Lower lobe of right lung (tissue), 2 donors: Measurements from ENCODE around the gene GLYR1. TPM values are rescaled to one million over a fixed set of nuclear protein-coding genes. Genes with fewer than 3 reads are reported as not detected.
"Not testable (repeated sequence)": the region's sequence is repeated elsewhere in the genome, so short reads cannot be mapped to it uniquely, and the experiment has no call there.

ENCODE experiments used
- ATAC-seq, 2 donors: fragments of 200-7000 bp; cut with Tn5 transposase; one replicate each; pipeline ENCODE4 v1.9.1; 2020 to 2022; ENCODE audit warnings: mild to moderate bottlenecking in 2 of 2, moderate library complexity in 2 of 2
- DNase-seq: peaks from one replicate; pipeline ENCODE4 v3.0.0-alpha.2; 2020
- H3K27ac ChIP-seq: fragments of 200-600 bp; one replicate; pipeline ENCODE4 v1.8.0; 2022
- H3K27me3 ChIP-seq: fragments of 200-600 bp; one replicate; pipeline ENCODE4 v1.8.0; 2022; ENCODE audit warnings: low read depth
- H3K36me3 ChIP-seq: fragments of 200-600 bp; one replicate; pipeline ENCODE4 v1.8.0; 2022; ENCODE audit warnings: mild to moderate bottlenecking
- H3K4me1 ChIP-seq: fragments of 200-600 bp; one replicate; pipeline ENCODE4 v1.8.0; 2022
- H3K4me3 ChIP-seq: fragments of 200-600 bp; one replicate; pipeline ENCODE4 v1.8.0; 2022; ENCODE audit warnings: mild to moderate bottlenecking
- H3K9me3 ChIP-seq: fragments of 200-600 bp; one replicate; pipeline ENCODE4 v1.8.0; 2022
- CTCF ChIP-seq: fragments of 200-600 bp; IDR thresholded peaks from one replicate; pipeline ENCODE4 v1.8.0; 2022; ENCODE audit warnings: antibody characterized with exemption, mild to moderate bottlenecking
- intact Hi-C: fragments of 100-400 bp; cut with DNase I; formaldehyde crosslinking; loops from one replicate; pipeline ENCODE4 v1.11.0; 2022
- total RNA-seq: library from RNA; stranded (reverse); fragmentation: NEBNext Ultra II Directional; extraction: Animal tissue kit (Norgen Biotek cat#: 25700); gene quantifications from one replicate; pipeline ENCODE4 v1.2.1, GENCODE V29; 2021
- donor health status: DM: no; HTN: yes; CAD: no; lungs with severe emphysema.

The GLYR1 gene
- total RNA-seq, 1 donor from 2014 or later, result 89.3 TPM

DNA sequence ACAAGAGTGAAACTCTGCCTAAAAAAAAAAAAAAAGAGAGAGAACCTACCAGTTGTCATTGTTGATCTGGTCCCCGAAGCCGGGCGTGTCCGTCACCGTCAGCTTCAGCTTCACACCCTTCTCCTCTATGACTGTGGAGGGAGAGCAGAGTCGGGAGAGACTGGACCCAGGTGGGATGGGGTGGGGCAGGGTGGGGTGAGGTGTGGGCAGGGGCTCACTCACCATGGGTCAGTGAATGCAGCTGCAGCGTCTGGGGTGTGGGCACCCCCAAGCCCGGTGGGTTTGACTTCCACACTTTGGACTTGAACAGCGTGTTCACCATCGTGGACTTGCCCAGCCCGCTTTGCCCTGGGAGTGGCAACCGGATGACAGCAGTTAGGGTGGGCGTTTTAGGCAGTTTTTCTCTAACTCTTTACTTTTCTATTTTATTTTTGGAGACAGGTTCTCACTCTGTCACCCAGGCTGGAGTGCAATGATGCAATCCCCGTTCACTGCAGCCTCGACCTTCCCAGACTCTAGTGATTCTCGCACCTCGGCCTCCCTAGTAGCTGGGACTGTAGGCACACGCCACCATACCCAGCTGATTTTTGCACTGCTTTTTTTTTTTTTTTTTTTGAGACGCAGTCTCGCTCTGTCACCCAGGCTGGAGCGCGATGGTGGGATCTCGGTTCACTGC is 61.2 kb downstream of the GLYR1 start:
- Histone ChIP-seq H3K9me3 (no peaks in the 10 kb centered on the region), H3K36me3 (no peaks in the 10 kb centered on the region), H3K27ac (no peak overlapping the region), H3K4me3 (no peak overlapping the region), H3K27me3 (no peaks in the 10 kb centered on the region), H3K4me1 (no peaks in the 10 kb centered on the region)
- ATAC-seq, result no peak
- DNase-seq, result no peak
- no peak for TF ChIP-seq CTCF
- intact Hi-C loops, result no loop called here

DNA sequence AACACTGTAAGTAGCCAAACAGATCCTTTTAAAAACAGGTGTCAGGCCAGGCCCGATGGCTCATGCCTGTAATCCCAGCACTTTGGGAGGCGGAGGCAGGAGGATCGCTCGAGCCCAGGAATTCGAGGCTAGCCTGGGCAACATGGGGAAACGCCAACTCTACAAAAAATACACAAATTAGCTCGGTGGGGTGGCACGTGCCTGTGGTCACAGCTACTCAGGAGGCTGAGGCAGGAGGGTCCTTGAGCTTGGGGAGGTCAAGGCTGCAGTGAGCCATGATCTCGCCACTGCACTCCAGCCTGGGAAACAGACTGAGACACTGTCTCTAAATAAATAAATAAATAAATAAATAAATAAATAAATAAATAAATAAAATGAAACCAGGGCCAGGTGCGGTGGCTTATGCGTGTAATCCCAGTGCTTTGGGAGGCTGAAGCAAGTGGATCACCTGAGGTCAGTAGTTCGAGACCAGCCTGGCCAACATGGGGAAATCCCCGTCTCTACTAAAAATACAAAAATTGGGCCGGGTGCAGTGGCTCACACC is 62.6 kb downstream of the GLYR1 start:
- H3K27ac ChIP-seq, ATAC-seq, H3K4me3 ChIP-seq, H3K36me3 ChIP-seq, intact Hi-C loops, H3K4me1 ChIP-seq, H3K27me3 ChIP-seq, DNase-seq, H3K9me3 ChIP-seq: not testable (repeated sequence)

GRCh38 chr16:4783951-4784336 is 63.1 kb downstream of the GLYR1 start:
- Histone ChIP-seq H3K36me3 (no peaks in the 10 kb centered on the region), H3K27ac (no peak overlapping the region), H3K4me1 (no peaks in the 10 kb centered on the region), H3K27me3 (no peaks in the 10 kb centered on the region), H3K9me3 (no peaks in the 10 kb centered on the region), H3K4me3 (no peak overlapping the region)
- peak in 1 of 2 donors; percentile 9 for ATAC-seq
- DNase-seq, result no peak
- intact Hi-C loops, result no loop called here
- no peak for TF ChIP-seq CTCF

GRCh38 chr16:4783251-4783950 is 63.7 kb downstream of the GLYR1 start:
- Histone ChIP-seq H3K27me3 (no peaks in the 10 kb centered on the region), H3K4me3 (no peak overlapping the region), H3K9me3 (no peaks in the 10 kb centered on the region), H3K27ac (no peak overlapping the region), H3K4me1 (no peaks in the 10 kb centered on the region), H3K36me3 (no peaks in the 10 kb centered on the region)
- ATAC-seq, result peak in 1 of 2 donors; percentile 6
- no peak for TF ChIP-seq CTCF
- intact Hi-C loops, result no loop called here
- DNase-seq, result no peak

DNA sequence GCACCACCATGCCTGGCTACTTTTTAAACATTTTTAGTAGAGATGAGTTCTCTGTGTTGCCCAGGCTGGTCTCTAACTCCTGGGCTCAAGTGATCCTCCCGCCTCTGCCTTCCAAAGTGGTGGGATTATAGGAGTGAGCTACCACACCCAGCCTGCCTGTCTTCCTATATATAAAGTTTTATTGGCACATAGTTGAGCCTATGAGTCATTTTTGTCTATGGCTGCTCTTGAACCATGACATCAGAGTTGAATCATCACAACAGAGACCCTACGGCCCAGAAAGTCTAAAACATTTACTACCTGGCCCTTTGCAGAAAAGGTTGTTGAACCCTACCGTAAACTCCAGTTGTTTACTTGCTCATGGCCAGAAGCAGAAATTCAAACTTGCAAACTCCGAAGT is 66.9 kb downstream of the GLYR1 start:
- no peak for TF ChIP-seq CTCF
- H3K36me3 ChIP-seq, result no peaks in the 10 kb centered on the region
- DNase-seq, result no peak
- no peaks in the 10 kb centered on the region for H3K4me1 ChIP-seq
- intact Hi-C loops, result no loop called here
- no peaks in the 10 kb centered on the region for H3K9me3 ChIP-seq
- no peak for ATAC-seq
- H3K27me3 ChIP-seq, result no peaks in the 10 kb centered on the region
- H3K27ac ChIP-seq, result no peak overlapping the region
- H3K4me3 ChIP-seq, result no peak overlapping the region

DNA sequence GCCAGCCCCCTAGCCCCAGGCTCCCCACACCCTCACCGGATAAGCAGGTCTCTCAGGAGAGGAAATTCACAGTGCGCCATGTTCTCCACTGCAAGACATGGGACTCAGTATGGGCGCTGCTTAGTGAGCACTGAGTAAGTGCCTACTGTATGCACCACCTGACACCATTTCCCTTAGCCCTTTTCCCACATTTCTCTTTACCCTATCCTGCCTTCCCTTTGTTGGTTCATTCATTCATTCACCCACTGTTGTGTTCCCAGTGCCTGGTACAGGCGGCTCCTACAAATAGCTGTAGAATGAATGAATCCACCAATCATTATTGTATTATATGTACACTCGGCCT is 69.1 kb downstream of the GLYR1 start:
- ATAC-seq, result no peak
- Histone ChIP-seq H3K36me3 (no peaks in the 10 kb centered on the region), H3K9me3 (no peaks in the 10 kb centered on the region), H3K27me3 (no peaks in the 10 kb centered on the region), H3K4me1 (no peaks in the 10 kb centered on the region), H3K4me3 (no peak overlapping the region), H3K27ac (no peak overlapping the region)
- intact Hi-C loops, result no loop called here
- DNase-seq, result no peak
- no peak for TF ChIP-seq CTCF
